Measurements from ENCODE around the gene PRDX6. TPM values are rescaled to one million over a fixed set of nuclear protein-coding genes. Genes with fewer than 3 reads are reported as not detected.

PRDX6 gene
- total and polyA plus RNA-seq, 2 of the 4 experiments (the other 2 are of a cell fraction) = 373 to 426 TPM

GRCh38 chr1:173520799-173521198 is 43.7 kb downstream of the PRDX6 start:
- no peak overlapping the region for H2BK15ac ChIP-seq (ENCODE audit: low read depth, low read length)
- H3K18ac ChIP-seq (ENCODE audit: low read depth, low read length) = no peak overlapping the region
- no peak overlapping the region for H4K8ac ChIP-seq (ENCODE audit: low read depth in 2 of 2, low read length in 2 of 2)
- no peaks in the 10 kb centered on the region for H4K20me1 ChIP-seq (ENCODE audit: insufficient read depth, low read length)
- ChIA-PET CTCF (no interaction called here), POLR2A (ENCODE audit: unreplicated experiment) (no interaction called here)
- ATAC-seq (ENCODE audit: low read depth) (no peak), DNase-seq (no peak)
- H2BK120ac ChIP-seq (ENCODE audit: low read depth, low read length) = no peak overlapping the region
- H2BK5ac ChIP-seq (ENCODE audit: low read depth, low read length, poor library complexity, severe bottlenecking) = no peak overlapping the region
- no peak overlapping the region for H3K14ac ChIP-seq (replicated peaks; ENCODE audit: low read depth, low read length)
- no TSS peak for BruUV-seq (replicated peaks)
- no peaks in the 10 kb centered on the region for H3K9me1 ChIP-seq (ENCODE audit: insufficient read depth, low read length)
- H3K4me3 ChIP-seq (ENCODE audit: insufficient read depth, low read depth, low read length) = no peak overlapping the region
- H4K91ac ChIP-seq (ENCODE audit: insufficient read depth, low read depth, low read length) = no peak overlapping the region
- in situ Hi-C loops (cut with MboI; ENCODE audit: low sequenced_read_pairs) (no loop called here), dilution Hi-C loops (cut with HindIII; ENCODE audit: low sequenced_read_pairs, unreplicated experiment) (no loop called here), intact Hi-C loops (cut with micrococcal nuclease) (no loop called here)
- H3K27me3 ChIP-seq (ENCODE audit: control insufficient read depth, insufficient read depth, low read length) = no peaks in the 10 kb centered on the region
- WGBS, 2 experiments (ENCODE audit: extremely low coverage in 2 of 2, insufficient read length in 1 of 2) = no CpG with 5 or more reads among the region's 2 CpGs
- H3K27ac ChIP-seq (ENCODE audit: insufficient read depth, low read length) = no peak overlapping the region
- H2AK9ac ChIP-seq (replicated peaks; ENCODE audit: low read depth, low read length, poor library complexity) = no peak overlapping the region
- H2BK20ac ChIP-seq (ENCODE audit: low read depth, low read length) = no peak overlapping the region
- no peak overlapping the region for H4K5ac ChIP-seq (ENCODE audit: low read depth, low read length)
- H3K9ac ChIP-seq (ENCODE audit: low read depth, low read length) = no peak overlapping the region
- TF ChIP-seq, protein P1, sequence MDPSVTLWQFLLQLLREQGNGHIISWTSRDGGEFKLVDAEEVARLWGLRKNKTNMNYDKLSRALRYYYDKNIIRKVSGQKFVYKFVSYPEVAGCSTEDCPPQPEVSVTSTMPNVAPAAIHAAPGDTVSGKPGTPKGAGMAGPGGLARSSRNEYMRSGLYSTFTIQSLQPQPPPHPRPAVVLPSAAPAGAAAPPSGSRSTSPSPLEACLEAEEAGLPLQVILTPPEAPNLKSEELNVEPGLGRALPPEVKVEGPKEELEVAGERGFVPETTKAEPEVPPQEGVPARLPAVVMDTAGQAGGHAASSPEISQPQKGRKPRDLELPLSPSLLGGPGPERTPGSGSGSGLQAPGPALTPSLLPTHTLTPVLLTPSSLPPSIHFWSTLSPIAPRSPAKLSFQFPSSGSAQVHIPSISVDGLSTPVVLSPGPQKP (IDR thresholded peaks at IDR 0.05; ENCODE audit: borderline replicate concordance, low read depth, low read length) = no peak
- TF ChIP-seq POLR2A (IDR thresholded peaks at IDR 0.05; ENCODE audit: low read depth, low read length) (no peak), NFE2L2 (IDR thresholded peaks at IDR 0.05; ENCODE audit: low read depth, low read length) (no peak), USF2 (IDR thresholded peaks at IDR 0.05; ENCODE audit: low read depth, low read length) (no peak), MAFK (IDR thresholded peaks at IDR 0.05; ENCODE audit: low read depth, low read length) (no peak), SMC3 (IDR thresholded peaks at IDR 0.05; ENCODE audit: low read depth, low read length) (no peak), RAD21 (IDR thresholded peaks at IDR 0.05; ENCODE audit: low read length) (no peak), CHD1 (IDR thresholded peaks at IDR 0.05; ENCODE audit: low read depth, low read length) (no peak), MAZ (IDR thresholded peaks at IDR 0.05; ENCODE audit: borderline replicate concordance, low read depth, low read length) (no peak), RFX5 (IDR thresholded peaks at IDR 0.05; ENCODE audit: low read depth, low read length) (no peak), BHLHE40 (IDR thresholded peaks at IDR 0.05; ENCODE audit: low read depth, low read length) (no peak), FOS (IDR thresholded peaks at IDR 0.05; ENCODE audit: low read depth, low read length) (no peak), RCOR1 (IDR thresholded peaks at IDR 0.05; ENCODE audit: insufficient replicate concordance, low read length) (no peak), CEBPB (IDR thresholded peaks at IDR 0.05; ENCODE audit: low read depth, low read length) (no peak), MXI1 (IDR thresholded peaks at IDR 0.05; ENCODE audit: borderline replicate concordance, low read depth, low read length) (no peak)
- TF ChIP-seq, protein P2, sequence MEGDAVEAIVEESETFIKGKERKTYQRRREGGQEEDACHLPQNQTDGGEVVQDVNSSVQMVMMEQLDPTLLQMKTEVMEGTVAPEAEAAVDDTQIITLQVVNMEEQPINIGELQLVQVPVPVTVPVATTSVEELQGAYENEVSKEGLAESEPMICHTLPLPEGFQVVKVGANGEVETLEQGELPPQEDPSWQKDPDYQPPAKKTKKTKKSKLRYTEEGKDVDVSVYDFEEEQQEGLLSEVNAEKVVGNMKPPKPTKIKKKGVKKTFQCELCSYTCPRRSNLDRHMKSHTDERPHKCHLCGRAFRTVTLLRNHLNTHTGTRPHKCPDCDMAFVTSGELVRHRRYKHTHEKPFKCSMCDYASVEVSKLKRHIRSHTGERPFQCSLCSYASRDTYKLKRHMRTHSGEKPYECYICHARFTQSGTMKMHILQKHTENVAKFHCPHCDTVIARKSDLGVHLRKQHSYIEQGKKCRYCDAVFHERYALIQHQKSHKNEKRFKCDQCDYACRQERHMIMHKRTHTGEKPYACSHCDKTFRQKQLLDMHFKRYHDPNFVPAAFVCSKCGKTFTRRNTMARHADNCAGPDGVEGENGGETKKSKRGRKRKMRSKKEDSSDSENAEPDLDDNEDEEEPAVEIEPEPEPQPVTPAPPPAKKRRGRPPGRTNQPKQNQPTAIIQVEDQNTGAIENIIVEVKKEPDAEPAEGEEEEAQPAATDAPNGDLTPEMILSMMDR (conservative IDR thresholded peaks at IDR 0.05; ENCODE audit: low read depth, low read length) = no peak
- no peak overlapping the region for H2AK5ac ChIP-seq (ENCODE audit: low read depth, low read length)
- no peaks in the 10 kb centered on the region for H3K79me1 ChIP-seq (ENCODE audit: low read depth in 1 of 2, low read length in 2 of 2)
- H3K23ac ChIP-seq (ENCODE audit: low read depth, low read length) = no peak overlapping the region
- no peak overlapping the region for H2AFZ ChIP-seq (replicated peaks; ENCODE audit: low read length, poor library complexity)
- H3K4me1 ChIP-seq (ENCODE audit: control insufficient read depth, insufficient read depth, low read length) = no peaks in the 10 kb centered on the region
- H3K9me3 ChIP-seq (ENCODE audit: control insufficient read depth, insufficient read depth, low read length) = no peaks in the 10 kb centered on the region
- H3K56ac ChIP-seq (ENCODE audit: extremely low read depth, insufficient read depth, low read length) = no peak overlapping the region
- no peak overlapping the region for H3K4ac ChIP-seq (ENCODE audit: low read depth, low read length)
- no peaks in the 10 kb centered on the region for H3K36me3 ChIP-seq (ENCODE audit: control insufficient read depth, insufficient read depth, low read length)
- H3K4me2 ChIP-seq (ENCODE audit: low read depth, low read length) = no peak overlapping the region

All from IMR-90 (cell line).